Esophagus squamous epithelium (tissue), 5 donors: ENCODE data around the gene CYP4F8. TPM values are rescaled to one million over a fixed set of nuclear protein-coding genes. Genes with fewer than 3 reads are reported as not detected.
"Not testable (repeated sequence)": the region's sequence is repeated elsewhere in the genome, so short reads cannot be mapped to it uniquely, and the experiment has no call there.

Experiments
- DNase-seq: peaks from one replicate; lab custom pipeline; 2025; lab: John Stamatoyannopoulos, UW
- H3K27ac ChIP-seq, 4 donors: fragments of 200-600 bp; sonication (generic); one replicate each; pipeline ENCODE4 v1.5.1; 2016 to 2019; ENCODE audit warnings: mild to moderate bottlenecking in 1 of 4
- H3K27me3 ChIP-seq, 4 donors: fragments of 200-600 bp; sonication (generic); 1 replicate in 3 of 4; 2 replicates in 1 of 4; pipeline versions ENCODE4 v1.5.1 to v1.6.0; 2017 to 2021; ENCODE audit warnings: antibody characterized with exemption in 1 of 4
- H3K36me3 ChIP-seq, 3 donors: fragments of 200-600 bp; sonication (generic); one replicate each; pipeline ENCODE4 v1.5.1; 2016 to 2019
- H3K4me1 ChIP-seq, 3 donors: fragments of 200-600 bp; sonication (generic); one replicate each; pipeline ENCODE4 v1.5.1; 2017 to 2019
- H3K4me3 ChIP-seq, 4 donors: fragments of 200-600 bp; sonication (generic); 1 replicate in 3 of 4; 2 replicates in 1 of 4; pipeline ENCODE4 v1.5.1; 2016 to 2019; ENCODE audit warnings: mild to moderate bottlenecking in 2 of 4, moderate library complexity in 1 of 4
- H3K9me3 ChIP-seq, 3 donors: fragments of 200-600 bp; sonication (generic); one replicate each; pipeline ENCODE4 v1.5.1; 2016 to 2019
- CTCF ChIP-seq, 6 experiments: fragments of 450-650 bp in 4 of 6; fragments of 200-600 bp in 2 of 6; sonication (generic) in 2 of 6; IDR thresholded peaks; one replicate each; pipeline ENCODE4 v1.5.1; 2016 to 2019; ENCODE audit warnings: antibody characterized with exemption in 6 of 6, mild to moderate bottlenecking in 4 of 6, moderate library complexity in 4 of 6
- POLR2A ChIP-seq, 4 donors: fragments of 450-650 bp; IDR thresholded peaks; one replicate each; pipeline ENCODE4 v1.6.1; 2017; ENCODE audit warnings: antibody characterized with exemption in 4 of 4, mild to moderate bottlenecking in 4 of 4, moderate library complexity in 3 of 4
- WGBS, 2 donors: methylation state at CpG; one replicate each; pipeline ENCODE4 v1.1.5; 2018; 5-methylcytosine and 5-hydroxymethylcytosine counted together
- intact Hi-C: fragments of 100-400 bp; cut with DNase I; formaldehyde crosslinking; loops from one replicate; pipeline ENCODE4 v1.15.0; 2022
- total RNA-seq, 4 donors: library from RNA; depleted of rRNA; stranded (reverse); fragments of >200 nt; gene quantifications; one replicate each; pipeline ENCODE4 v1.1.0, GENCODE V29; 2016
- donor health status: DM: yes; HTN: yes; CAD: no.

Gene CYP4F8
- total RNA-seq, 4 donors from 2014 or later, result not detected

GRCh38 chr19:15588265-15588664 lies 26.8 kb upstream of the CYP4F8 start:
- H3K27me3 ChIP-seq, result peaks cover 0 to 55% (median 3%) of the 10 kb centered on the region in 4 donors
- no peaks in the 10 kb centered on the region for H3K36me3 ChIP-seq
- H3K9me3 ChIP-seq, result no peaks in the 10 kb centered on the region
- no peak for TF ChIP-seq POLR2A (IDR thresholded peaks at IDR 0.05)
- no peak for TF ChIP-seq CTCF (IDR thresholded peaks at IDR 0.05)
- no peak overlapping the region for H3K27ac ChIP-seq
- intact Hi-C loops, result no loop called here
- 67 to 100% methylated on average over 1 of the region's 1 CpG for WGBS, 2 donors
- H3K4me1 ChIP-seq, result peaks cover 3 to 9% (median 4%) of the 10 kb centered on the region in 3 donors
- H3K4me3 ChIP-seq, result no peak overlapping the region
- DNase-seq, result no peak

GRCh38 chr19:15589760-15590451 lies 25.1 kb upstream of the CYP4F8 start:
- WGBS, 2 donors, result 72 to 91% methylated on average over 5 of the region's 5 CpGs
- H3K36me3 ChIP-seq, result no peaks in the 10 kb centered on the region
- TF ChIP-seq POLR2A (IDR thresholded peaks at IDR 0.05) (no peak), CTCF (IDR thresholded peaks at IDR 0.05) (no peak)
- no peak overlapping the region for H3K27ac ChIP-seq
- intact Hi-C loops, result no loop called here
- H3K4me1 ChIP-seq, result peaks cover 0 to 4% (median 0%) of the 10 kb centered on the region in 3 donors
- DNase-seq, result no peak
- H3K27me3 ChIP-seq, result peaks cover 0 to 47% (median 0%) of the 10 kb centered on the region in 4 donors
- H3K4me3 ChIP-seq, result no peak overlapping the region
- H3K9me3 ChIP-seq, result no peaks in the 10 kb centered on the region

GRCh38 chr19:15591796-15592195 lies 23.2 kb upstream of the CYP4F8 start:
- WGBS, 2 donors, result 40 to 77% methylated on average over 2 to 4 of the region's 4 CpGs

GRCh38 chr19:15592506-15592905 lies 22.5 kb upstream of the CYP4F8 start:
- intact Hi-C loops, H3K27ac ChIP-seq, H3K4me1 ChIP-seq, H3K36me3 ChIP-seq, DNase-seq, H3K9me3 ChIP-seq, H3K4me3 ChIP-seq: not testable (repeated sequence)
- 25 to 29% methylated on average over 5 of the region's 5 CpGs for WGBS, 2 donors
- H3K27me3 ChIP-seq, result peaks cover 0 to 42% (median 0%) of the 10 kb centered on the region in 4 donors

More at GRCh38 chr19:15591796-15592195, 23.2 kb upstream of the CYP4F8 start:
- TF ChIP-seq POLR2A (IDR thresholded peaks at IDR 0.05) (no peak), CTCF (IDR thresholded peaks at IDR 0.05) (no peak)
- H3K9me3 ChIP-seq, result peaks cover 0 to 3% (median 0%) of the 10 kb centered on the region in 3 donors
- H3K27ac ChIP-seq, result no peak overlapping the region
- intact Hi-C loops, result no loop called here
- peaks cover 0 to 9% (median 0%) of the 10 kb centered on the region in 3 donors for H3K4me1 ChIP-seq
- no peak overlapping the region for H3K4me3 ChIP-seq
- peaks cover 0 to 44% (median 0%) of the 10 kb centered on the region in 4 donors for H3K27me3 ChIP-seq
- no peak for DNase-seq
- H3K36me3 ChIP-seq, result no peaks in the 10 kb centered on the region

GRCh38 chr19:15593766-15594165 lies 21.3 kb upstream of the CYP4F8 start:
- DNase-seq, intact Hi-C loops, H3K27ac ChIP-seq, H3K36me3 ChIP-seq, H3K9me3 ChIP-seq, H3K4me3 ChIP-seq, H3K4me1 ChIP-seq: not testable (repeated sequence)
- peaks cover 0 to 32% (median 0%) of the 10 kb centered on the region in 4 donors for H3K27me3 ChIP-seq
- 29% methylated on average over 4 of the region's 4 CpGs; no CpG with 5 or more reads in 1 of the 2 donors for WGBS, 2 donors

GRCh38 chr19:15595069-15595468 lies 19.9 kb upstream of the CYP4F8 start:
- Histone ChIP-seq H3K4me3 (no peak overlapping the region), H3K9me3 (peaks cover 0 to 6% (median 0%) of the 10 kb centered on the region in 3 donors), H3K27ac (peak overlapping the region in 1 of 4 donors; percentile 23), H3K27me3 (peaks cover 0 to 32% (median 0%) of the 10 kb centered on the region in 4 donors), H3K4me1 (peaks cover 0 to 9% (median 0%) of the 10 kb centered on the region in 3 donors), H3K36me3 (no peaks in the 10 kb centered on the region)
- intact Hi-C loops, result no loop called here
- no peak for DNase-seq
- TF ChIP-seq CTCF (IDR thresholded peaks at IDR 0.05), result no peak
- no peak for TF ChIP-seq POLR2A (IDR thresholded peaks at IDR 0.05)
- 15 to 26% methylated on average over 6 of the region's 6 CpGs for WGBS, 2 donors

GRCh38 chr19:15607978-15608925 lies 6.8 kb upstream of the CYP4F8 start:
- H3K9me3 ChIP-seq, H3K27ac ChIP-seq, DNase-seq, H3K4me1 ChIP-seq, intact Hi-C loops, H3K4me3 ChIP-seq, H3K36me3 ChIP-seq: not testable (repeated sequence)
- 84 to 93% methylated on average over 3 to 10 of the region's 27 CpGs for WGBS, 2 donors
- peaks cover 0 to 13% (median 0%) of the 10 kb centered on the region in 4 donors for H3K27me3 ChIP-seq
